ENCODE data around the gene NOS1AP.
"Not testable (repeated sequence)": the region's sequence is repeated elsewhere in the genome, so short reads cannot be mapped to it uniquely, and the experiment has no call there.

The NOS1AP gene

GRCh38 chr1:162192763-162193162 lies 123.3 kb downstream of the NOS1AP start:
- no peak for DNase-seq (ENCODE audit: low read depth in 2 of 2)

GRCh38 chr1:162193221-162193620 lies 123.7 kb downstream of the NOS1AP start:
- DNase-seq (ENCODE audit: low read depth in 2 of 2) = no peak

- DNase-seq (ENCODE audit: low read depth in 2 of 2) = no peak
Observed at GRCh38 chr1:162193815-162194214, 124.3 kb downstream of the NOS1AP start.

- DNase-seq (ENCODE audit: low read depth in 2 of 2) = no peak
Observed at GRCh38 chr1:162195567-162195966, 126.1 kb downstream of the NOS1AP start.

- no peak for DNase-seq (ENCODE audit: low read depth in 2 of 2)
Observed at GRCh38 chr1:162196387-162196786, 126.9 kb downstream of the NOS1AP start.

GRCh38 chr1:162197041-162197531 lies 127.6 kb downstream of the NOS1AP start:
- DNase-seq (ENCODE audit: low read depth in 2 of 2) = no peak

- DNase-seq (ENCODE audit: low read depth in 2 of 2) = no peak
Observed at GRCh38 chr1:162197615-162198421, 128.3 kb downstream of the NOS1AP start.

GRCh38 chr1:162200096-162200847 lies 130.8 kb downstream of the NOS1AP start:
- DNase-seq (ENCODE audit: low read depth in 2 of 2) = no peak

- DNase-seq (ENCODE audit: low read depth in 2 of 2) = not testable (repeated sequence)
Observed at GRCh38 chr1:162201062-162201461, 131.6 kb downstream of the NOS1AP start.

- no peak for DNase-seq (ENCODE audit: low read depth in 2 of 2)
Observed at GRCh38 chr1:162204129-162204822, 134.8 kb downstream of the NOS1AP start.

GRCh38 chr1:162204823-162205155 lies 135.3 kb downstream of the NOS1AP start:
- DNase-seq (ENCODE audit: low read depth in 2 of 2) = no peak

GRCh38 chr1:162206300-162206699 lies 136.8 kb downstream of the NOS1AP start:
- no peak for DNase-seq (ENCODE audit: low read depth in 2 of 2)

- no peak for DNase-seq (ENCODE audit: low read depth in 2 of 2)
Observed at GRCh38 chr1:162206749-162207635, 137.5 kb downstream of the NOS1AP start.

- no peak for DNase-seq (ENCODE audit: low read depth in 2 of 2)
Observed at GRCh38 chr1:162207862-162208261, 138.4 kb downstream of the NOS1AP start.

GRCh38 chr1:162210196-162210595 lies 140.7 kb downstream of the NOS1AP start:
- no peak for DNase-seq (ENCODE audit: low read depth in 2 of 2)

- no peak for DNase-seq (ENCODE audit: low read depth in 2 of 2)
Observed at GRCh38 chr1:162212713-162213112, 143.2 kb downstream of the NOS1AP start.

- no peak for DNase-seq (ENCODE audit: low read depth in 2 of 2)
Observed at GRCh38 chr1:162213281-162213912, 143.9 kb downstream of the NOS1AP start.

- DNase-seq (ENCODE audit: low read depth in 2 of 2) = no peak
Observed at GRCh38 chr1:162214202-162214601, 144.7 kb downstream of the NOS1AP start.

- DNase-seq (ENCODE audit: low read depth in 2 of 2) = no peak
Observed at GRCh38 chr1:162215902-162216301, 146.4 kb downstream of the NOS1AP start.

GRCh38 chr1:162216604-162217003 lies 147.1 kb downstream of the NOS1AP start:
- DNase-seq (ENCODE audit: low read depth in 2 of 2) = no peak

GRCh38 chr1:162217706-162218105 lies 148.2 kb downstream of the NOS1AP start:
- no peak for DNase-seq (ENCODE audit: low read depth in 2 of 2)

Measured in fibroblast of skin of left quadriceps (primary cell).